Measurements from ENCODE around the gene DCST2.

DNA sequence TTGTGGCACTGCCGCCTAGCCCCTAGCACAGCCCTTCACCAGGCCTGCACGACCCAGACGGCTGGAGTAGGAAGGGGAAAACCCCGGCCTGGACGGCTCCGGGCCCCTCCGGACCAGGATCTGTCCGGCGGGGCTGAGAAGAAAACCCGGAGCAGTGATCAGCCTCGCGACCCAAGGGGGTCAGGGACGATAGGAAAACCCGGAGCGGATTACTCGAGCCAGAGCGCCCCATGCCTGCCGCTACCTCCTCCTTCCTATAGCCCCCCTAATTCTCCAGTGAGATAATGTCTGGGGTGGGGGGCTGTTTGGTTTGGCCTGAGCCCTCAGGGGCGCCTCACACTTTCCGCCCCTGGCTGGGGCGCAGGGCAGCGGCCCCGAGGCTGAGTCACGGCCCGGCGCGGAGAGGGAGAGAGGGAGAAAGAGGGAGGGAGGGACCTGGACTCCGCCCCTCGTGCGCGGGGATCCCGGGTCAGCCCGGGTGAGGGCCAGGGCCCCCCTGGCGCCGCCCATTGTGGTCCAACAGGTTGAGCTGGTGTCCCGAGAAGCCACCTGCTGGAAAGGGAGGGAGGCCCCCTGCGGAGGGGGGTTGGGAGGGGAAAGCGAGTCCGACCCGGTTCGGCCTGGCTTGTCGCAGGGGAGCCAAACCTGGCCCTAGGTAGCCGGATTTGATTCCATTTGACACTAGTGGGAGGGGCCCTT is 32.7 kb downstream of the DCST2 start:
- TF ChIP-seq, protein P1, sequence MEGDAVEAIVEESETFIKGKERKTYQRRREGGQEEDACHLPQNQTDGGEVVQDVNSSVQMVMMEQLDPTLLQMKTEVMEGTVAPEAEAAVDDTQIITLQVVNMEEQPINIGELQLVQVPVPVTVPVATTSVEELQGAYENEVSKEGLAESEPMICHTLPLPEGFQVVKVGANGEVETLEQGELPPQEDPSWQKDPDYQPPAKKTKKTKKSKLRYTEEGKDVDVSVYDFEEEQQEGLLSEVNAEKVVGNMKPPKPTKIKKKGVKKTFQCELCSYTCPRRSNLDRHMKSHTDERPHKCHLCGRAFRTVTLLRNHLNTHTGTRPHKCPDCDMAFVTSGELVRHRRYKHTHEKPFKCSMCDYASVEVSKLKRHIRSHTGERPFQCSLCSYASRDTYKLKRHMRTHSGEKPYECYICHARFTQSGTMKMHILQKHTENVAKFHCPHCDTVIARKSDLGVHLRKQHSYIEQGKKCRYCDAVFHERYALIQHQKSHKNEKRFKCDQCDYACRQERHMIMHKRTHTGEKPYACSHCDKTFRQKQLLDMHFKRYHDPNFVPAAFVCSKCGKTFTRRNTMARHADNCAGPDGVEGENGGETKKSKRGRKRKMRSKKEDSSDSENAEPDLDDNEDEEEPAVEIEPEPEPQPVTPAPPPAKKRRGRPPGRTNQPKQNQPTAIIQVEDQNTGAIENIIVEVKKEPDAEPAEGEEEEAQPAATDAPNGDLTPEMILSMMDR (IDR thresholded peaks at IDR 0.05): peak in 4 of 6 experiments; percentile 18 to 52 (median 31)
- peak; percentile 75 to 95 for TF ChIP-seq POLR2A (IDR thresholded peaks at IDR 0.05)
